ENCODE results near the gene CXCL17. TPM values are rescaled to one million over a fixed set of nuclear protein-coding genes. Genes with fewer than 3 reads are reported as not detected.

CXCL17 gene
- total RNA-seq, 4 donors from 2014 or later: not detected

DNA sequence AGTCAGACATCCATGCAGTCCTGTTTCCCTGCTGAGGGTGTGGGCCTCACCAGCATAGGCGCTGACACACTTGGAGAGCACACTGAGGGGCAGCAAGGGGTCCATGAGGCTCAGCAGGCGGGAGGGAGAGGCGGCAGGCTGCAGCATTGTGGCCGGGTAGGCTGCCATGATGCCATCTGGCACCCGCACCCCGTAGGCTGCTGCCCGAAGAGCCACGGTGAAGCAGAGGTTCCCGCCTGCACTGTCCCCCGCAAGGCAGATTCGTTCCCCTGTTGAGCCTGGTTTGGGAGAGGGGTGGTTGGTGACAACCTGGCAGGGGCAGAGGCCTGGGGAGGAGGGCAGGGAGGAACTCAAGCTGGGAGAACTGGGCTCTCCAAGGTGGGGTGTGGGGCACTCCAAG lies 36.6 kb downstream of the CXCL17 start:
- TF ChIP-seq POLR2A (IDR thresholded peaks at IDR 0.05) (no peak), CTCF (IDR thresholded peaks at IDR 0.05) (no peak)
- Histone ChIP-seq H3K27ac (no peak overlapping the region), H3K36me3 (no peaks in the 10 kb centered on the region), H3K4me3 (no peak overlapping the region), H3K4me1 (no peaks in the 10 kb centered on the region), H3K27me3 (no peaks in the 10 kb centered on the region), H3K9me3 (no peaks in the 10 kb centered on the region)
- DNase-seq: no peak
- intact Hi-C loops (cut with DNase I; ENCODE audit: low total_unique reads): no loop called here

DNA sequence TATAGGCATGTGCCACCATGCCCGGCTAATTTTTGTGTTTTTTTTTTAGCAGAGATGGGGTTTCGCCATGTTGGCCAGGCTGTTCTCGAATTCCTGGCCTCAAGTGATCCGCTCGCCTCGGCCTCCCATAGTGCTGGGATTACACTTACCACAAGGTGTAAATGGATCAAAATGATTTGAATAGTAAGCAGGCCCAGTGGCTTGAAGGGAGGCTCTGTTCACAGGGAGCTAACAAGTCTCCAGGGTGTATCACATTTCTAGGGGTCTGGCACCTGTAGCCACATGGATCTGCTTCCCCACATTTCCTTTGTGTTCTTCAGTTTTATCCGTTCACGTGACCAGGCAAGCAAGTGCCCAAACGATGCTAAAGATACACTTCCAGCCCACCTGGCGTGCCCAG lies 39.2 kb downstream of the CXCL17 start:
- DNase-seq: no peak
- Histone ChIP-seq H3K4me3 (no peak overlapping the region), H3K27me3 (no peaks in the 10 kb centered on the region), H3K4me1 (no peaks in the 10 kb centered on the region), H3K36me3 (no peaks in the 10 kb centered on the region), H3K9me3 (no peaks in the 10 kb centered on the region), H3K27ac (no peak overlapping the region)
- intact Hi-C loops (cut with DNase I; ENCODE audit: low total_unique reads): no loop called here
- TF ChIP-seq POLR2A (IDR thresholded peaks at IDR 0.05) (no peak), CTCF (IDR thresholded peaks at IDR 0.05) (no peak)

GRCh38 chr19:42402376-42403116 lies 40.2 kb downstream of the CXCL17 start:
- intact Hi-C loops (cut with DNase I; ENCODE audit: low total_unique reads): no loop called here
- Histone ChIP-seq H3K4me1 (peaks cover 2 to 5% of the 10 kb centered on the region in 2 donors), H3K4me3 (peak overlapping the region; percentile 56 to 62), H3K9me3 (no peaks in the 10 kb centered on the region), H3K36me3 (no peaks in the 10 kb centered on the region), H3K27me3 (no peaks in the 10 kb centered on the region), H3K27ac (peak overlapping the region; percentile 47 to 74)
- no peak for DNase-seq
- TF ChIP-seq CTCF (IDR thresholded peaks at IDR 0.05) (no peak), POLR2A (IDR thresholded peaks at IDR 0.05) (no peak)

- H3K9me3 ChIP-seq: no peaks in the 10 kb centered on the region
- no peak for TF ChIP-seq POLR2A (IDR thresholded peaks at IDR 0.05)
- peak; percentile 66 to 83 (median 77) for TF ChIP-seq CTCF (IDR thresholded peaks at IDR 0.05)
- peak overlapping the region; percentile 47 to 74 for H3K27ac ChIP-seq
- H3K27me3 ChIP-seq: no peaks in the 10 kb centered on the region
- H3K4me1 ChIP-seq: peaks cover 5 to 6% of the 10 kb centered on the region in 2 donors
- DNase-seq: peak; percentile 79 to 87
- no peaks in the 10 kb centered on the region for H3K36me3 ChIP-seq
- intact Hi-C loops (cut with DNase I; ENCODE audit: low total_unique reads): no loop called here
- peak overlapping the region; percentile 56 to 62 for H3K4me3 ChIP-seq
These were observed 41.1 kb downstream of the CXCL17 start for GRCh38 chr19:42401365-42402303.

DNA sequence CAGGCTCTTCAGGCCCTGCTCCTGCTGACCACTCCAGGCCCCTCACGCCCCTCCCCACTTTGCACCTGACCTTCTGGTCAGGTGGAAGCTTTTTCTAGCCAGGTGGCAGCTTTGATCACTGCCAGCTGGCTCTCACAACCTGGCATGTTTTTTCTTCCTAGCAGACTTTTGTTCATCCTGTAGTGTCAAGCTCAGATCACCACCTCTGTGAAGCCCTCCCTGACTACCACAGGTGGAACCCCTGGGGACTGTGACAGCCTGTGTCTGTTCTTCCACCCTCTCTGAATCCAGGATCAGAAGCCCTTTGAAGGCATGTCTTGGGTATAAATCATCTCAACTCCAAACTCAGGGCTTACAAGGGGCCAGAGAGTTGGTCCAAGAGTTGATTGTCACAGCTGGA lies 42.3 kb downstream of the CXCL17 start:
- no peak for TF ChIP-seq POLR2A (IDR thresholded peaks at IDR 0.05)
- TF ChIP-seq CTCF (IDR thresholded peaks at IDR 0.05): no peak
- no peak overlapping the region for H3K4me3 ChIP-seq
- H3K36me3 ChIP-seq: no peaks in the 10 kb centered on the region
- DNase-seq: no peak
- no peak overlapping the region for H3K27ac ChIP-seq
- no peaks in the 10 kb centered on the region for H3K9me3 ChIP-seq
- H3K27me3 ChIP-seq: no peaks in the 10 kb centered on the region
- intact Hi-C loops (cut with DNase I; ENCODE audit: low total_unique reads): no loop called here
- H3K4me1 ChIP-seq: peaks cover 5 to 6% of the 10 kb centered on the region in 2 donors

Data from uterus (tissue), 4 donors.